Ovary (tissue), 10 donors: ENCODE data around the gene STN1. TPM values are rescaled to one million over a fixed set of nuclear protein-coding genes. Genes with fewer than 3 reads are reported as not detected.

ENCODE experiments used
- DNase-seq, 5 donors: peaks; one replicate each; pipeline ENCODE4 v3.0.0-alpha.2; 2019 to 2020
- H3K27ac ChIP-seq, 2 donors: fragments of 200-600 bp; one replicate each; pipeline versions ENCODE4 v1.5.1 to v1.8.0; 2019 to 2022
- H3K27me3 ChIP-seq: fragments of 200-600 bp; one replicate; pipeline ENCODE4 v1.8.0; 2022
- H3K36me3 ChIP-seq: fragments of 200-600 bp; sonication (generic); one replicate; pipeline ENCODE4 v1.5.1; 2019
- H3K4me1 ChIP-seq: one replicate; pipeline ENCODE4 v1.8.1; 2013; ENCODE audit warnings: mild to moderate bottlenecking, moderate library complexity; ENCODE audit not compliant: insufficient read depth
- H3K4me3 ChIP-seq: fragments of 200-600 bp; sonication (generic); one replicate; pipeline ENCODE4 v1.5.1; 2017
- H3K9me3 ChIP-seq, 2 donors: fragments of 200-600 bp in 1 of 2; sonication (generic) in 1 of 2; one replicate each; pipeline versions ENCODE4 v1.5.1 to v1.8.1; 2013 to 2019; ENCODE audit warnings: mild to moderate bottlenecking in 1 of 2, moderate library complexity in 1 of 2
- EP300 ChIP-seq: sonication (generic); formaldehyde crosslinking; IDR thresholded peaks from one replicate; pipeline ENCODE4 v1.6.1; 2017; ENCODE audit warnings: antibody characterized with exemption
- POLR2A ChIP-seq: fragments of 450-650 bp; IDR thresholded peaks from one replicate; pipeline ENCODE4 v1.6.1; 2017; ENCODE audit warnings: antibody characterized with exemption, mild to moderate bottlenecking, moderate library complexity
- WGBS, 3 donors: extraction: QIAGEN DNeasy Blood & Tissue Kit in 1 of 3; methylation state at CpG; one replicate each; pipeline versions ENCODE4 v1.1.5 to v1.1.7; 2013 to 2017; 5-methylcytosine and 5-hydroxymethylcytosine counted together
- intact Hi-C, 4 donors: fragments of 100-400 bp; cut with DNase I; formaldehyde crosslinking; loops; one replicate each; pipeline versions ENCODE4 v1.11.0 to v1.15.1; 2022 to 2023
- long read RNA-seq, 3 donors: library from polyadenylated mRNA in 2 of 3; unstranded in 2 of 3; transcript quantifications; one replicate each; pipeline ENCODE4 v2.0.0 and lab custom pipeline, GENCODE V29; 2021 to 2026
- polyA plus RNA-seq, 2 donors: library from polyadenylated mRNA; stranded (reverse); fragments of 200-250 nt in 1 of 2; fragments of 350-450 nt in 1 of 2; fragmentation: Illumina TruSeq in 1 of 2; extraction: RNeasy Lipid Tissue Mini Kit (QIAGEN cat#74804) in 1 of 2; gene quantifications; one replicate each; pipeline ENCODE4 v1.2.3, GENCODE V29; 2013 to 2014
- total RNA-seq, 7 donors: library from RNA; depleted of rRNA in 2 of 7; stranded (reverse); fragments of >200 nt in 2 of 7; fragmentation: NEBNext Ultra II Directional in 3 of 7; extraction: Animal tissue kit (Norgen Biotek cat#: 25700) in 3 of 7; gene quantifications; one replicate each; pipeline versions ENCODE4 v1.1.0 to v1.2.4, GENCODE V29; 2016 to 2023
- TF ChIP-seq, protein P1 (sequence below), 3 donors: fragments of 450-650 bp in 2 of 3; fragments of 200-600 bp in 1 of 3; IDR thresholded peaks; one replicate each; pipeline versions ENCODE4 v1.5.1 to v1.8.0; 2016 to 2022; ENCODE audit warnings: antibody characterized with exemption in 3 of 3, mild to moderate bottlenecking in 1 of 3
- donor health status: DM: no; HTN: no; CAD: no; lungs with moderate emphysema.
- donor health status: DM: no; HTN: no; CAD: no.
- donor health status: Bipolar disorder and iron deficiency.
- donor health status: DM: yes; HTN: yes; CAD: no.
- donor health status: DM: no; HTN: no; CAD: no.
- donor health status: DM: yes; HTN: yes; CAD: no.

STN1 gene, protein sequence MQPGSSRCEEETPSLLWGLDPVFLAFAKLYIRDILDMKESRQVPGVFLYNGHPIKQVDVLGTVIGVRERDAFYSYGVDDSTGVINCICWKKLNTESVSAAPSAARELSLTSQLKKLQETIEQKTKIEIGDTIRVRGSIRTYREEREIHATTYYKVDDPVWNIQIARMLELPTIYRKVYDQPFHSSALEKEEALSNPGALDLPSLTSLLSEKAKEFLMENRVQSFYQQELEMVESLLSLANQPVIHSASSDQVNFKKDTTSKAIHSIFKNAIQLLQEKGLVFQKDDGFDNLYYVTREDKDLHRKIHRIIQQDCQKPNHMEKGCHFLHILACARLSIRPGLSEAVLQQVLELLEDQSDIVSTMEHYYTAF
- total RNA-seq: 10 to 100 TPM; 13.4 to 19.3 (median 17.3) TPM
- polyA plus RNA-seq: 10 to 100 TPM; 18.4 to 28.2 TPM
- long read RNA-seq, donor 1, transcript STN1-201 (10 exons, 1,417 nt): minor isoform, 33 of 99 reads
- long read RNA-seq, donor 1, transcript STN1-202 (9 exons, 1,311 nt): major isoform, 54 of 99 reads
- long read RNA-seq, donor 1, partial matches to known transcripts: 4 of 99 reads
- long read RNA-seq, donor 1, other reads (novel, unspliced or antisense): 6 of 99 reads
- long read RNA-seq, donor 2, transcript STN1-201 (10 exons, 1,417 nt): major isoform, 9 of 14 reads
- long read RNA-seq, donor 2, partial matches to known transcripts: 0 of 14 reads
- long read RNA-seq, donor 2, other reads (novel, unspliced or antisense): 0 of 14 reads
- long read RNA-seq, donor 3, transcript STN1-201 (10 exons, 1,417 nt): major isoform, 12 of 29 reads
- long read RNA-seq, donor 3, transcript STN1-202 (9 exons, 1,311 nt): minor isoform, 11 of 29 reads
- long read RNA-seq, donor 3, partial matches to known transcripts: 4 of 29 reads
- long read RNA-seq, donor 3, other reads (novel, unspliced or antisense): 2 of 29 reads

DNA sequence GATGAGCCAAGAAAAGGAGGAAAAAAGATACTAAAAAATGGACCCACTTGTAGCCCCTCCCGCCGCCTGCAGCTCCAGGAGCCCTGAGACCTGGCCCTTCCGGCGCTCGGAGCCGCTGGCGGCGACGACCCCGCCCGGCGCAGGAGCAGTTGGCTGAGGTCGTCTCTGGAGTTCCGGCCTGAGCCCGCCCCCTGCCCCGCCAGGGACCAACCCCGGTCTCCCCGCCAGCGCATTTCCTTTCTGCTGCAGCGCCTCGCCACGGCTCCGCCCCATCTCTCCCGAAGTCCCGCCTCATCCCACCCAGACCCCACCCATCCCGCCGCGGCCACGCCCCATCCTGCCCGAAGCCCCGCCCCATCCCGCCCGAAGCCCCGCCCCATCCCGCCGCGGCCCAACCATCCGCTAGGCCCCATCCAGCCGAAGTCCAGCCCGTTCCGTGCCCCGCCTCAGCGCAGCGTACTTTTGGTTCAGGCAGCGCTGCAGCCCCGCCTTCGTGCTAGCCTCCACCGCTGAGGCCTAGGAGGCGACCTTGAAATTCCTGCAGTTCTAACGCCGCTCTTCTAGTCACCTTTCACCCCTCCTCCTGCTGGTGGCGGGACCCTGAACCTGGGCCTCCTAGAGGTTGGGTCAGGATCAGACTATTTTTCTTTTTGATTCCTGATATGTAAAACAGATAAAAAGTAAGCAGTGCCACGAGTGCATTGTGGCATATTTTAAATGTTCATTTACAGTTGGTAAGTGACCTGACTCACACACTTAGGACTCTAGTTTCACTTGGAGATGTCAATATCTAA, at the start of gene STN1:
TSS of gene STN1 (minus strand) at position 132 of the 794 bp plus-strand sequence. CDS start 590 bp downstream, outside the sequence.
- H3K27ac ChIP-seq: peak within 1 kb of the TSS; percentile 84 to 91
- peaks cover 6% of the 10 kb centered on the region for H3K4me1 ChIP-seq
- H3K4me3 ChIP-seq: peak within 1 kb of the TSS; percentile 84
- TF ChIP-seq, protein P1, sequence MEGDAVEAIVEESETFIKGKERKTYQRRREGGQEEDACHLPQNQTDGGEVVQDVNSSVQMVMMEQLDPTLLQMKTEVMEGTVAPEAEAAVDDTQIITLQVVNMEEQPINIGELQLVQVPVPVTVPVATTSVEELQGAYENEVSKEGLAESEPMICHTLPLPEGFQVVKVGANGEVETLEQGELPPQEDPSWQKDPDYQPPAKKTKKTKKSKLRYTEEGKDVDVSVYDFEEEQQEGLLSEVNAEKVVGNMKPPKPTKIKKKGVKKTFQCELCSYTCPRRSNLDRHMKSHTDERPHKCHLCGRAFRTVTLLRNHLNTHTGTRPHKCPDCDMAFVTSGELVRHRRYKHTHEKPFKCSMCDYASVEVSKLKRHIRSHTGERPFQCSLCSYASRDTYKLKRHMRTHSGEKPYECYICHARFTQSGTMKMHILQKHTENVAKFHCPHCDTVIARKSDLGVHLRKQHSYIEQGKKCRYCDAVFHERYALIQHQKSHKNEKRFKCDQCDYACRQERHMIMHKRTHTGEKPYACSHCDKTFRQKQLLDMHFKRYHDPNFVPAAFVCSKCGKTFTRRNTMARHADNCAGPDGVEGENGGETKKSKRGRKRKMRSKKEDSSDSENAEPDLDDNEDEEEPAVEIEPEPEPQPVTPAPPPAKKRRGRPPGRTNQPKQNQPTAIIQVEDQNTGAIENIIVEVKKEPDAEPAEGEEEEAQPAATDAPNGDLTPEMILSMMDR (IDR thresholded peaks at IDR 0.05): peak in 2 of 3 donors; percentile 8 to 38
- TF ChIP-seq EP300 (peak; percentile 24), POLR2A (peak; percentile 83)
- peak; percentile 97 to 98 (median 98) for DNase-seq
- no peaks in the 10 kb centered on the region for H3K36me3 ChIP-seq
- H3K27me3 ChIP-seq: no peaks in the 10 kb centered on the region
- intact Hi-C loops: no loop called here
- H3K9me3 ChIP-seq: no peaks in the 10 kb centered on the region
- 0% methylated on average over 33 to 53 of the region's 53 CpGs for WGBS, 3 donors

DNA sequence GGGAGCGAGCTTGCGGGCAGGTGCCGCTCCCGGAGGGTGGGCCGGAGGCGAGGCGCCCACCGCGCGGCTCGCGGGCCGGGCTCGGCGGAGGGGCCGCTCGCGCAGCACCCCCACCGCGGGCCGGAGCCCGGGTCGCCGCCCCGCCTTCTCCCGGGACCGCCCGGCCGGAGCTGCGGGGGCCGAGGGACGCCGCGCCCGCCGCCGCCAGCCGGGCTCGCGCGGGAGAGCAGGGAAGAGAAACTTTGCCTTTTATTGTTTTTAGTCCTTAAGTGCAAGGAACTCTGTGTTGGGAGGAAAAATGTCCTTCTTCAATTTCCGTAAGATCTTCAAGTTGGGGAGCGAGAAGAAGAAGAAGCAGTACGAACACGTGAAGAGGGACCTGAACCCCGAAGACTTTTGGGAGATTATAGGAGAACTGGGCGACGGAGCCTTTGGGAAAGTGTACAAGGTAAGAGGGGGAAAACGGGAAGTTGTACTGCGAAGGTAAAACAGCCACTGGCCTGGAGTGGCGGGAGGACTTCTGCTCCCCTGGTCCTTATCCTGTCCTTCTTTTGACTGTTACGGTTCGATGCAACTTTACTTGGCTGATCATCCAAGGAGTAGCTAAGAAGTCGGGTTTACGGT, 49.6 kb upstream of the STN1 start:
- DNase-seq: no peak
- Histone ChIP-seq H3K4me1 (peaks cover 4% of the 10 kb centered on the region), H3K27me3 (no peaks in the 10 kb centered on the region), H3K9me3 (no peaks in the 10 kb centered on the region), H3K4me3 (peak overlapping the region; percentile 93), H3K27ac (peak overlapping the region; percentile 96 to 99), H3K36me3 (no peaks in the 10 kb centered on the region)
- intact Hi-C loops: loop anchor here in 2 of 4 donors (5.0 to 10.0 kb wide), 2 partner anchors 63 to 155 kb away; partner anchors contain the start of gene SFR1 (in 1 of the 2)
- TF ChIP-seq, protein P1 (IDR thresholded peaks at IDR 0.05): no peak
- TF ChIP-seq EP300 (no peak), POLR2A (no peak)
- 0 to 1% (median 0%) methylated on average over 38 to 55 of the region's 55 CpGs for WGBS, 3 donors

DNA sequence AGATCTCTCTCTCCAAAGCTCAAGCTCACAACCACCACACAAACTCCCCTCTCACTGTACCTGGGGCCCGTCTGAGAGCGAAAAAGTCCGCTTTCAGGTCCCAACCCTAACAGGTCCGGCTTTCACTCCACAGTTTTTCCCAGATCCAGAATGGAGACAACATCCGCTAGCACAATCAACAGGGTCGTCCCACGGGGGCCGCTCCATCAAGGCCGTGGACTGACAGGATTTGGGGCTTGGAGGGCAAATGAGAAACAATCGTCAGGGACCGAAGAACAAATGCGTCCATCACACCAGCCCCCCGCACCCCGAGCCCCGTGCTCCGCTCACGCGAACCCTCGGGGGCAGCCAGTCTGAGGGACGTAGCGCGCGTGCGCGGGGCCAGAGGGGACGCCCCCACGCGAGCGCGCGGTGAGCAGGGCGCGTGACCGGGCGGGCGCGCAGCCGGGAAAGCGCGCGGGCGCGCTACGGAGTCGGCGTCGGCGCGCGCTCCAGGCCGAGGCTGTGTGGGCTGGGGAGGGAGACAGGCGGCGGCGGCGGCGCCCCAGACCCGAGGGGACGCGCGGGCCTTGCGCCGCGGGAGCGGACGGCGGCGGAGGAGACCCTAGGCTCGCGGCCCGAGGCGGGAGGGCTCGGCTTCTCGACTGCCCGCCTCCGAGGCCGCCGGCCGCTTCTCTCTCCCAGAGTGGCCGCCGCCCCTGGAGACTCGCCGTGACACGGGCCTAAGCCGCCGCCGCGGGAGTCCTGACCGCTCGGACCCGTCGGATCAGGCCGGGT, 48.9 kb upstream of the STN1 start, which contains the start of gene SLK:
TSS of gene SLK (plus strand) at position 470 of the 777 bp plus-strand sequence. CDS start 606 bp downstream, outside the sequence.
- WGBS, 3 donors: 1% methylated on average over 28 to 92 of the region's 92 CpGs
- TF ChIP-seq, protein P1 (IDR thresholded peaks at IDR 0.05): no peak
- TF ChIP-seq POLR2A (peak; percentile 96), EP300 (no peak)
- peak within 1 kb of the TSS; percentile 93 for H3K4me3 ChIP-seq
- peaks cover 4% of the 10 kb centered on the region for H3K4me1 ChIP-seq
- no peaks in the 10 kb centered on the region for H3K9me3 ChIP-seq
- no peaks in the 10 kb centered on the region for H3K36me3 ChIP-seq
- peak; percentile 81 to 91 (median 87) for DNase-seq
- peak within 1 kb of the TSS; percentile 96 to 99 for H3K27ac ChIP-seq
- intact Hi-C loops: loop anchor here in 2 of 4 donors (5.0 to 10.0 kb wide), 2 partner anchors 62 to 155 kb away; partner anchors contain the start of gene SFR1 (in 1 of the 2)
- no peaks in the 10 kb centered on the region for H3K27me3 ChIP-seq
